Measurements from ENCODE around the gene GAPDH. TPM values are rescaled to one million over a fixed set of nuclear protein-coding genes. Genes with fewer than 3 reads are reported as not detected.

The GAPDH gene
- total RNA-seq, 1 experiment from 2014 or later = 4,097 TPM

DNA sequence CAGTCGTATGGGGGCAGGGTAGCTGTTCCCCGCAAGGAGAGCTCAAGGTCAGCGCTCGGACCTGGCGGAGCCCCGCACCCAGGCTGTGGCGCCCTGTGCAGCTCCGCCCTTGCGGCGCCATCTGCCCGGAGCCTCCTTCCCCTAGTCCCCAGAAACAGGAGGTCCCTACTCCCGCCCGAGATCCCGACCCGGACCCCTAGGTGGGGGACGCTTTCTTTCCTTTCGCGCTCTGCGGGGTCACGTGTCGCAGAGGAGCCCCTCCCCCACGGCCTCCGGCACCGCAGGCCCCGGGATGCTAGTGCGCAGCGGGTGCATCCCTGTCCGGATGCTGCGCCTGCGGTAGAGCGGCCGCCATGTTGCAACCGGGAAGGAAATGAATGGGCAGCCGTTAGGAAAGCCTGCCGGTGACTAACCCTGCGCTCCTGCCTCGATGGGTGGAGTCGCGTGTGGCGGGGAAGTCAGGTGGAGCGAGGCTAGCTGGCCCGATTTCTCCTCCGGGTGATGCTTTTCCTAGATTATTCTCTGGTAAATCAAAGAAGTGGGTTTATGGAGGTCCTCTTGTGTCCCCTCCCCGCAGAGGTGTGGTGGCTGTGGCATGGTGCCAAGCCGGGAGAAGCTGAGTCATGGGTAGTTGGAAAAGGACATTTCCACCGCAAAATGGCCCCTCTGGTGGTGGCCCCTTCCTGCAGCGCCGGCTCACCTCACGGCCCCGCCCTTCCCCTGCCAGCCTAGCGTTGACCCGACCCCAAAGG is 804 bp downstream of the GAPDH start:
- TF ChIP-seq, protein P1, sequence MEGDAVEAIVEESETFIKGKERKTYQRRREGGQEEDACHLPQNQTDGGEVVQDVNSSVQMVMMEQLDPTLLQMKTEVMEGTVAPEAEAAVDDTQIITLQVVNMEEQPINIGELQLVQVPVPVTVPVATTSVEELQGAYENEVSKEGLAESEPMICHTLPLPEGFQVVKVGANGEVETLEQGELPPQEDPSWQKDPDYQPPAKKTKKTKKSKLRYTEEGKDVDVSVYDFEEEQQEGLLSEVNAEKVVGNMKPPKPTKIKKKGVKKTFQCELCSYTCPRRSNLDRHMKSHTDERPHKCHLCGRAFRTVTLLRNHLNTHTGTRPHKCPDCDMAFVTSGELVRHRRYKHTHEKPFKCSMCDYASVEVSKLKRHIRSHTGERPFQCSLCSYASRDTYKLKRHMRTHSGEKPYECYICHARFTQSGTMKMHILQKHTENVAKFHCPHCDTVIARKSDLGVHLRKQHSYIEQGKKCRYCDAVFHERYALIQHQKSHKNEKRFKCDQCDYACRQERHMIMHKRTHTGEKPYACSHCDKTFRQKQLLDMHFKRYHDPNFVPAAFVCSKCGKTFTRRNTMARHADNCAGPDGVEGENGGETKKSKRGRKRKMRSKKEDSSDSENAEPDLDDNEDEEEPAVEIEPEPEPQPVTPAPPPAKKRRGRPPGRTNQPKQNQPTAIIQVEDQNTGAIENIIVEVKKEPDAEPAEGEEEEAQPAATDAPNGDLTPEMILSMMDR (IDR thresholded peaks at IDR 0.05; ENCODE audit: unreplicated experiment) = no peak
- Mint-ChIP-seq H3K27me3 (ENCODE audit: insufficient read depth, unreplicated experiment) (no peaks in the 10 kb centered on the region), H3K27ac (ENCODE audit: low read depth, unreplicated experiment) (peak overlapping the region; percentile 95), H3K36me3 (ENCODE audit: insufficient read depth, unreplicated experiment) (peaks cover 61% of the 10 kb centered on the region), H3K4me1 (ENCODE audit: insufficient read depth, unreplicated experiment) (peaks cover 43% of the 10 kb centered on the region), H3K9me3 (ENCODE audit: unreplicated experiment) (no peaks in the 10 kb centered on the region), H3K4me3 (ENCODE audit: unreplicated experiment) (peak overlapping the region; percentile 88)
- ChIA-PET CTCF (interaction anchor here (0.5 to 8.2 kb wide), 14 partner anchors 12 to 160 kb away, joined by 3 to 99 read pairs (median 5); partner anchors contain the start of genes MRPL51 and SCNN1A), POLR2A (interaction anchor here (0.6 to 7.0 kb wide), 32 partner anchors 12 to 433 kb away, joined by 3 to 74 read pairs (median 5); partner anchors contain the start of genes COPS7A, MRPL51, NOP2 and SCNN1A)
- peak; percentile 80 for DNase-seq (ENCODE audit: unreplicated experiment)
- no TSS peak for BruUV-seq (replicated peaks)
- intact Hi-C loops (cut with micrococcal nuclease) = loop anchor here (1.0 to 5.0 kb wide), 4 partner anchors 42 to 198 kb away; partner anchors contain the start of genes MRPL51 and VAMP1

DNA sequence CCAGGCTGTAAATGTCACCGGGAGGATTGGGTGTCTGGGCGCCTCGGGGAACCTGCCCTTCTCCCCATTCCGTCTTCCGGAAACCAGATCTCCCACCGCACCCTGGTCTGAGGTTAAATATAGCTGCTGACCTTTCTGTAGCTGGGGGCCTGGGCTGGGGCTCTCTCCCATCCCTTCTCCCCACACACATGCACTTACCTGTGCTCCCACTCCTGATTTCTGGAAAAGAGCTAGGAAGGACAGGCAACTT is 1.3 kb downstream of the GAPDH start:
- no peak for DNase-seq (ENCODE audit: unreplicated experiment)
- H3K4me1 Mint-ChIP-seq (ENCODE audit: insufficient read depth, unreplicated experiment) = peaks cover 48% of the 10 kb centered on the region
- peak overlapping the region; percentile 88 for H3K4me3 Mint-ChIP-seq (ENCODE audit: unreplicated experiment)
- POLR2A ChIA-PET = interaction anchor here (0.6 to 7.0 kb wide), 19 partner anchors 12 to 188 kb away, joined by 3 to 74 read pairs (median 7); partner anchors contain the start of genes COPS7A, MRPL51, NOP2 and SCNN1A
- intact Hi-C loops (cut with micrococcal nuclease) = loop anchor here (2.0 to 5.0 kb wide), 3 partner anchors 43 to 198 kb away; partner anchors contain the start of genes MRPL51 and VAMP1
- H3K27ac Mint-ChIP-seq (ENCODE audit: low read depth, unreplicated experiment) = peak overlapping the region; percentile 95
- H3K9me3 Mint-ChIP-seq (ENCODE audit: unreplicated experiment) = no peaks in the 10 kb centered on the region
- CTCF ChIA-PET = interaction anchor here (0.6 to 8.2 kb wide), 15 partner anchors 11 to 160 kb away, joined by 3 to 99 read pairs (median 6); partner anchors contain the start of genes MRPL51 and SCNN1A
- no peaks in the 10 kb centered on the region for H3K27me3 Mint-ChIP-seq (ENCODE audit: insufficient read depth, unreplicated experiment)
- BruUV-seq (replicated peaks) = no TSS peak
- TF ChIP-seq, protein P1 (IDR thresholded peaks at IDR 0.05; ENCODE audit: unreplicated experiment) = no peak
- peaks cover 56% of the 10 kb centered on the region for H3K36me3 Mint-ChIP-seq (ENCODE audit: insufficient read depth, unreplicated experiment)

DNA sequence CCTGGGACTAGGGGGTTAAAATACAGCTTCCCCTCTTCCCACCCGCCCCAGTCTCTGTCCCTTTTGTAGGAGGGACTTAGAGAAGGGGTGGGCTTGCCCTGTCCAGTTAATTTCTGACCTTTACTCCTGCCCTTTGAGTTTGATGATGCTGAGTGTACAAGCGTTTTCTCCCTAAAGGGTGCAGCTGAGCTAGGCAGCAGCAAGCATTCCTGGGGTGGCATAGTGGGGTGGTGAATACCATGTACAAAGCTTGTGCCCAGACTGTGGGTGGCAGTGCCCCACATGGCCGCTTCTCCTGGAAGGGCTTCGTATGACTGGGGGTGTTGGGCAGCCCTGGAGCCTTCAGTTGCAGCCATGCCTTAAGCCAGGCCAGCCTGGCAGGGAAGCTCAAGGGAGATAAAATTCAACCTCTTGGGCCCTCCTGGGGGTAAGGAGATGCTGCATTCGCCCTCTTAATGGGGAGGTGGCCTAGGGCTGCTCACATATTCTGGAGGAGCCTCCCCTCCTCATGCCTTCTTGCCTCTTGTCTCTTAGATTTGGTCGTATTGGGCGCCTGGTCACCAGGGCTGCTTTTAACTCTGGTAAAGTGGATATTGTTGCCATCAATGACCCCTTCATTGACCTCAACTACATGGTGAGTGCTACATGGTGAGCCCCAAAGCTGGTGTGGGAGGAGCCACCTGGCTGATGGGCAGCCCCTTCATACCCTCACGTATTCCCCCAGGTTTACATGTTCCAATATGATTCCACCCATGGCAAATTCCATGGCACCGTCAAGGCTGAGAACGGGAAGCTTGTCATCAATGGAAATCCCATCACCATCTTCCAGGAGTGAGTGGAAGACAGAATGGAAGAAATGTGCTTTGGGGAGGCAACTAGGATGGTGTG is 1.9 kb downstream of the GAPDH start:
- Mint-ChIP-seq H3K4me3 (ENCODE audit: unreplicated experiment) (peak overlapping the region; percentile 88), H3K4me1 (ENCODE audit: insufficient read depth, unreplicated experiment) (peaks cover 50% of the 10 kb centered on the region), H3K36me3 (ENCODE audit: insufficient read depth, unreplicated experiment) (peaks cover 51% of the 10 kb centered on the region), H3K27ac (ENCODE audit: low read depth, unreplicated experiment) (peak overlapping the region; percentile 95), H3K27me3 (ENCODE audit: insufficient read depth, unreplicated experiment) (no peaks in the 10 kb centered on the region), H3K9me3 (ENCODE audit: unreplicated experiment) (no peaks in the 10 kb centered on the region)
- CTCF ChIA-PET = interaction anchor here (0.6 to 8.2 kb wide), 18 partner anchors 7 to 187 kb away, joined by 3 to 99 read pairs (median 6); partner anchors contain the start of genes MRPL51 and SCNN1A
- BruUV-seq (replicated peaks) = no TSS peak
- DNase-seq (ENCODE audit: unreplicated experiment) = no peak
- POLR2A ChIA-PET = interaction anchor here (0.7 to 7.0 kb wide), 17 partner anchors 11 to 165 kb away, joined by 3 to 74 read pairs (median 7); partner anchors contain the start of genes MRPL51, NOP2, SCNN1A and TAPBPL
- TF ChIP-seq, protein P1 (IDR thresholded peaks at IDR 0.05; ENCODE audit: unreplicated experiment) = no peak
- intact Hi-C loops (cut with micrococcal nuclease) = loop anchor here (2.0 to 5.0 kb wide), 3 partner anchors 43 to 199 kb away; partner anchors contain the start of genes MRPL51 and VAMP1
